Stimulated activated CD4-positive, alpha-beta T cell treated with anti-CD3 and anti-CD28 coated beads, Interleukin-2, amount 100 ng/mL, for 24 hours (primary cell): ENCODE results near the gene GLI3.

ENCODE experiments used
- DNase-seq, 2 donors: peaks; one replicate each; pipeline ENCODE4 v3.0.0-alpha.2; 2020

GLI3 gene

GRCh38 chr7:41956705-41957104 lies 280.3 kb downstream of the GLI3 start:
- no peak for DNase-seq

DNA sequence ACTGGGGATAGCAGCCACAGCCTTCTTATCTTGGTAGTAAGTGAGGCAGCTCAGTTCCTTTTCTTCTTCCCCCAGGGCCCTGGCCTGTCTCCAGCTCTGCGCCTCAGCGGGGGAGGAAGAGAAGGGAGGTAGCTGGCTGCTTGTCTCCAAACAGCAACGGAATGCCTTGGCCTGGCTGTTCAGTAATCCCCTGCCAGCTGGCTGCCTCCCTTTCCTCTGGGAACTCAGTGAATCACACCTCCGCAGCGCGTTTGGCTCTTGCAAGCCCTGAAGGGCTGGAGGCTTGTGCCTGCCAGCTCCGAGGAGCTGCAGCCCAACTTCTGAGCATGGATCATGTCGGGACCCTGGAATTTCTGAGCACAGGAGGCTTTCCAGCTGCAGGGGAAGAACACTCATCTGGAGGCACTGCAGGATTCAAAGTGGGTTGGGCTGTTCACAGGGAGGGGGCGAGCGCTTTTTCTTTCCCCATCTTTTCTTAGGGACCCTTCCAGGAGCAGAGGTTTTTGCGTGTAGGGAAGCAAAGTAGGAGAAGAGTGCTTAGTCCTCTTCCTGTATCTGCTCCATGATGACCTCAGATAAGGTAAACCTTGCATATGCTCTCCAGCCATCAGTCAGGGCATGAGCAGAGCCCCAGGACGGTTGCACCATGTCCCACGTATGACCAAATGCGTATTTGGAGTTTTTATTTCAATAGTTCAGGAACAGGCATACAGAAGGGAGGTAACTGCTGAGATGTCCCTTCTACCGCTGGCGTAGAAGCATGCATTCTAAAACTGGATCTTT lies 280.9 kb downstream of the GLI3 start:
- no peak for DNase-seq

DNA sequence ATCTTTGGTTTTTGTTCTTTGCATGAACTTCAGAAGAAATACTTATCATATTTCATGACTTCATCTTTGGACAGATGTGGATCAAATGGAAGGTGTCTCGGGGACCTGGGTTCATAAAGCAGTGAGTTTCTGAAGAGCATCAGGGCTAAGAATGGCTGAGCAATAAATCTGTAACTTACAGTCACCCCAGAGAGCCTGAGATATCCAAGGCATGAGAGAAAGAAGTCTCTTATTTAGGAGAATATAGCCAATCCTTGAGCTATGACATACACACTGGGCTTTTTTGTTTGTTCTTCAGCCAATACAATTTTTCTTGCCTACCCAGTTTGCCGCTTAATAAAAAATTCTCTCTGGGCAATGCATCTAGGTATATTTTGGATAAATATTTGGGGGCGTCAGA lies 281.6 kb downstream of the GLI3 start:
- no peak for DNase-seq

- DNase-seq = no peak
Measured at GRCh38 chr7:41954976-41955375, 282.0 kb downstream of the GLI3 start.

DNA sequence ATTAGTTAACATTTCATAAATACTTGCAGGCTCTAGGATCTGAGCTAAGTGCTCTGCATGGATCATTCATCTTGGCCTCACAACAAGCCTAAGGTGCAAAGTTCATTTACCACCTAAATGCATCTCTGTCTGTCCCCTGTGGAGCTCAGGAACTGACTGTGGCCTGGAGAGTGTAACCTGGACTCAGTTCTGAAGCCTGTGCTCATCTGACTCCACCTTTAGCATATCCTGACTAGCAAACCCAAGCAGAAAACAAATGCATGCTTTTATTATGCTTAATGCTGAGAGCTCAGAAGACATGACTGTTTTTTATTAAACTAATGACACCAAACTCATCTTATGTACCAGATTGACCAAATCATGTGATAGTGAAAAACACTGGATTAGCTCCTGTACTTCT lies 288.5 kb downstream of the GLI3 start:
- no peak for DNase-seq

- DNase-seq = peak; percentile 80 to 83
Measured at GRCh38 chr7:41943094-41943577, 293.9 kb downstream of the GLI3 start.

DNA sequence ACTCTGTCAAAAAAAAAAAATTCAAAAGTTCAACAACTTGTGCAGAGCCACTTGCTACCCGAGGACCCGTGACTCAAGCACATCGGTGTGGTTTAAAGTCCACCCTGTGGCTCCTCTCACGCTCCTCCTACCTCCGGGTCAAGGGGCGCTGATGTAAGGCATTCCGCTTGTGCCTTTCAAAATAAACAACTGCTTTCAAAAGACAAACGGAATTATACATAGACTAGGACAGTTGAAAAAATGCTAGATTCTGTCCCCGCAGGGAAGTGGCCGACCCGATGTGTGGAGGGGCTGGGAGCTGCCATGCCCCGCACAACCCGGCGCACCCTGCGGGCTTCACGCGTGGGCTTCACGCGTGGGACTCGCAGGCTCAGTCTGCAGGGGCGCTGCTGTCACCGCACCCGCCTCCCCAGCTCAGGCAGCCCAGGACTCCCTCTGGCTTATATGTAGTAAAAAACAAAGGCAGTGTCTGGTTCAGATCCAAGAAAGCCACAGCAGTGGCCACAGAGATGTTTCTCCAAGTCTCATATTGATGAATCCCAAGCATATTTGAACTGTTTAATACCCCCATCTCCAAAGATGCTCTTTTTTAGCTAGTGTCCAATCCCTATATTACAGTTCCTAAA lies 294.4 kb downstream of the GLI3 start:
- no peak for DNase-seq

- DNase-seq = peak; percentile 53 to 57
Measured at GRCh38 chr7:41940760-41941343, 296.2 kb downstream of the GLI3 start.

DNA sequence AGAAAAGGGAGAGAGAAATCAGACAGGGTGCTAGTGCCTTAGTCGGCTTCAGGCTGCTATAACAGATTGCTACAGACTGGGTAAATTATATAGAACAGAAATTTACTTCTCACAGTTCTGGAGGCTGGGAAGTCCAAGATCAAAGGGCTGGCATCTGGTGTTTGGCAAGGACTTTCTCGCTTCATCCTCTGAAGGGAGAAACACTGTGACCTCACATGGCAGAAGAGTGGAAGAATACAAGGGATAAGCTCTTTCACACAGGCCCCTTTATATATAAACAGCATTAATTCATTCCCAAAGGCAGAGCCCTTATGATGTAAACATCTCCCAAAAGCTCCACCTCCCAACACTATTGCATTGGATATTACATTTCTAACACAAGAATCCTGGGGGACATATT lies 298.6 kb downstream of the GLI3 start:
- DNase-seq = no peak

- no peak for DNase-seq
Measured at GRCh38 chr7:41933427-41933826, 303.6 kb downstream of the GLI3 start.

GRCh38 chr7:41931263-41931646 lies 305.8 kb downstream of the GLI3 start:
- no peak for DNase-seq

GRCh38 chr7:41930538-41931262 lies 306.3 kb downstream of the GLI3 start:
- no peak for DNase-seq

DNA sequence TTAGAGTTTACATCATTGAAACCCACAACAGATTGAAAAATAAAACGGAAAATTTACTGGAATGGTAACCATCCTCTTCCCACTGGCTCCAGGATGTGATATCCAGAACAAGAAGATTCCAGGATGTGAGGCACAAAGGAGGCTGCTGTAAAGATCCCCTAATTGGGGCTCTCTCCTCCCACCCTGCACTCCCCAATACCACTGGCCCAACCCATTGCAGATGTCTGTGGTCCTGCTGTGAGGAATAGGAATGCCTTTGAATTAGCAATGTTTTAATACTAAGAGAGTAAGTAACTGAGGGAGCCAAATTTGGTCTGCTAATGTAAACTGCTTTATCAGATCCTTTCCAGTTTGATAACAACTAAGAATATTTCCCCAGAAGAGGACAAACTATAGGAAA lies 308.2 kb downstream of the GLI3 start:
- DNase-seq = no peak

DNA sequence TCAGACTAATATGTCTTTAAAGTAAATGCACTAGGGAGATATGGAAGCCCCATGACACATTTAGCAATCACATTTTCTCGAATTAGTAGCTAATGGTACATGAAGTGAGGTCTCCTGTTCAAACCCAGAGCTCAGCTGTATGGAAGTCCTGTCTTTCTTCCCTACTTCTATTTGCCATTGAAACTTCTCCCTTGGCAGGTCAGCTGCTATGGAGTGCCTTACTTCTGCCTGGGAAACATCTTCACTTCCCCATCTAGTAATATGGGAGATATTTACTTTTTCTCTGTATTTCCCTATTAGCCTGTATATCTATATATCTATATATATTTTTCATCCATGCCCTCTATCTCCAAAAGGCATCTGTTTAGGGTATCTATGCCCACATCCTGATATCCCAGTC lies 308.8 kb downstream of the GLI3 start:
- no peak for DNase-seq

- DNase-seq = no peak
Measured at GRCh38 chr7:41927380-41927779, 309.6 kb downstream of the GLI3 start.

DNA sequence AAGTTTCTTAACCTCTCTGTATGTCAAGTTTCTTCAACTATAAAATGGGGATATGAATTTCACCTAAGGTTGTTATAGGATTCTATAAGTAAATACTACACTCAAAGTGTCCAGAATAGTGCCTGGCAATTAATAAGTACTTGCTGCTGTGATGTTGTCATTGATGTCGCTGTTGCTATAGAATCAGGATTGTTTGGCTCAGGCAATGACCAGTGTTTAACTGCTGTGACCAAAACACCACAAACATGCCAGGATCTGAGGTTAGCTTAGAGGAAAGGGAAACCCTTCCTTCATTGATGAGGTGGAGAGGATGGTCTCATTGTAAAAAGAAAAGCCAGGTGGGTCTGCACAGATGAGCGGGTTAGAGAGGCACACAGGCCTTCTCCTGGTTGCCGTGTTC lies 311.1 kb downstream of the GLI3 start:
- no peak for DNase-seq

GRCh38 chr7:41924796-41925195 lies 312.2 kb downstream of the GLI3 start:
- DNase-seq = no peak

- no peak for DNase-seq
Measured at GRCh38 chr7:41922373-41922772, 314.6 kb downstream of the GLI3 start.

GRCh38 chr7:41921453-41921981 lies 315.5 kb downstream of the GLI3 start:
- no peak for DNase-seq

GRCh38 chr7:41918597-41918996 lies 318.4 kb downstream of the GLI3 start:
- no peak for DNase-seq

DNA sequence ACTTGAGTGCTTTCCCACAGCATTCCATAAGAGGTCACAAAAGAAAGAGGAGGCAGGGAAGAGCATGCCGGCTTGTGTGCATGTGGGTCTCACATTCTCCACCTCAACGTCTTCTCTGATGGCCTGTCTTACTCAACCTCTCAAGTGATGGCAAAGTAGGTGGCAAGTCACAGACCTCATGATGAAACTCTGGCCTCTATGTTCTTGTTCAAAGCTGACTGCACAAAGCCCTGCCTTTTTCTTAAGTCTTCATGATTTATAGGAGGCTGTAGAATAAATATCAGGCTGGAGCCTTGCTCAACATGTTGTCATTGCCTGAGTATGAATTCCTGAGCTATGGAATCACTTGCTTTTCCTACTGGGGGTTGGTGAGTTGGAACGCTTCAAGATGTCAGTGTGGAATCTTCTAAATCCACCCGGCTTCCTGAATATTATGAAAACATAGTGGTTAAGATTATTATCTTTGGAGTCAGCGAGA lies 320.5 kb downstream of the GLI3 start:
- no peak for DNase-seq

DNA sequence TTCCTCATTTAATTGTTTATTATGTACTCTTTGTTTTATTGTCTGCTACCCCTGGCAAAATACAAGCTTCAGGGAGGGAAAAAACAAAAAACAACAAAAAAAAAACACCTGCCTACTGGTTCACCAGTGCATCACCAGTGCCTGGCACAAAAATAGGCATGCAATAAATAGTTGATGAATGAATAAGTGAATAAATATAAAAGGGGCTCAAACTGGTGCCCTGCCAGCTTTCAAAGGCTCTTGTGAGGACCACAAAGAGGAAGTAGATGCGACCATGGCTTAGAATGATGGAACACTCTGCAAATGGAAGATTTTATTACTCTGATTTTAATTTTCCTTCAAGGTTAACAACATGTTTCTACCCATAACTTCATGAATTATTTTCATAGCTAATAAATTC lies 321.1 kb downstream of the GLI3 start:
- DNase-seq = no peak
